Tongue (tissue), 2 donors: ENCODE measurements around the gene PDYN. TPM values are rescaled to one million over a fixed set of nuclear protein-coding genes. Genes with fewer than 3 reads are reported as not detected.

Source experiments
- DNase-seq: peaks from one replicate; pipeline ENCODE4 v3.0.0-alpha.2; 2015
- total RNA-seq: library from RNA; depleted of rRNA; stranded (reverse); fragments of >200 nt; gene quantifications from one replicate; pipeline ENCODE4 v1.2.3, GENCODE V29; 2014

Gene PDYN
- total RNA-seq, 1 donor from 2014 or later = not detected

GRCh38 chr20:1934721-1935573 is 58.9 kb downstream of the PDYN start:
- peak; percentile 78 for DNase-seq

DNA sequence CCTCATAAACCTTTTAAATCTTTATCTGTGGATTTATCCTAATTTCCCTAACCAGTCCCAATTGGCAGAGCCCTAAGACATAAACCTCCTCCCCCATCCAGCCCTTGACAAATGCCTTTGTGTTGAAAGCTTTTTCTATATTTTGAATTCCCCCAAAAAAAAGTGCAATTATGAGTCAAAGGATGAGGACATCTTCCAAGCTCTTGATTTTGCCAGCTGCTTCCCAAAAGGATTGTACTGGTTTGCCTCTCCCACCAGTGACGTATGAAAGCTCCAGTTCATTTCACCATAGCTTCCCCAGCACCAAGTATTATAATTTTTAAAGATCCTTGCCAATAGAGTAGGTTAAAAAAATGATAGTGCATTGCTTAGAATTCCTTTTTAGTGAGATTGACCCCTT is 59.7 kb downstream of the PDYN start:
- DNase-seq = no peak

GRCh38 chr20:1933465-1933870 is 60.4 kb downstream of the PDYN start:
- peak; percentile 71 for DNase-seq

- no peak for DNase-seq
These were observed 60.9 kb downstream of the PDYN start for GRCh38 chr20:1932971-1933370.

DNA sequence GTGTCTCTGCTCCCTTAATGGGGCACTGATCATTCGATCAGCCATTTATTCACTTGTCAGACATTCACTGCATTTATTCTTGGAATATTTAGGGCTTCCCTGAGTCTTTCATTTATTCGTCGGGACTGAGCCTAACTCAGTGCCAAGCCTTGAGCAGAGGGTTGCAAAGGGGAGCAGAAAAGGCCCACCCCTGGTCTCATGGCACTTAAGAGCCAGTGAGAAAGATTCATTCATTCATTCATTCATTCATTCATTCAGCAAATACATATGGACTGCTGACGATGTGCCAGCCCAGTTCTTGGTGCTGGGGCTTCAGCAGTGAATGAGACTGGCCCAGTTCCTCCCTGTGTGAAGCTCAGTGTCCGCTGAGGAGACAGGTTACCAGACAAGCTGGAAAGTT is 62.0 kb downstream of the PDYN start:
- no peak for DNase-seq

DNA sequence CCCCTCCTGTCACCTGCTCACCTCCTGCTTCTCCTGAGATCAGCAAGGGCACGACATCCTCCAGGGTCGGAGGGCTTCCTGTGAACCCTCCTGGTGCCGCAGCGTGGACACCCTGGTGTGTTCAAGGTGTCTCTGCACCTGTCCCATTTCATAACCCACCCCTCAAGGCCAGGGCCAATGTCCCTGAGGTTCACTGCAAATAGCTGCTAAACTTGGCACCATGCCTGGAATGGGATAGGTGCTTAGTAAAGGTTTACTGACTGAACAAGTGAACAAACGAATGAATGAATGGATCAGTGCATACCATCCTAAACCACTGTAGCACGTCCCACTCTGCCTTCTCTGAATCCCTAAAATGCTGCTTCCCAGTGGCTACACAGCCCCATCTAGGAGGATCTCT is 63.7 kb downstream of the PDYN start:
- DNase-seq = no peak

- no peak for DNase-seq
These were observed 64.4 kb downstream of the PDYN start for GRCh38 chr20:1929460-1929859.

- no peak for DNase-seq
These were observed 65.1 kb downstream of the PDYN start for GRCh38 chr20:1928782-1929181.

Other genes starting within 250 kb of the PDYN start
- gene SIRPA, start 98.7 kb downstream of the PDYN start, total RNA-seq = 15.7 TPM
- gene STK35, start 107.8 kb upstream of the PDYN start, total RNA-seq = 18.8 TPM